Esophagus muscularis mucosa (tissue), 4 donors: ENCODE measurements around the gene SPPL2C. TPM values are rescaled to one million over a fixed set of nuclear protein-coding genes. Genes with fewer than 3 reads are reported as not detected.

Source experiments
- DNase-seq: peaks from one replicate; pipeline ENCODE4 v3.0.0-alpha.2; 2017; ENCODE audit errors: extremely low spot score
- H3K27ac ChIP-seq, 4 donors: fragments of 200-600 bp; sonication (generic); replicated peaks in 1 of 4; 1 replicate in 3 of 4; 2 replicates in 1 of 4; pipeline ENCODE4 v1.5.1; 2016 to 2019; ENCODE audit warnings: mild to moderate bottlenecking in 1 of 4
- H3K27me3 ChIP-seq, 4 donors: fragments of 200-600 bp; sonication (generic); one replicate each; pipeline versions ENCODE4 v1.5.1 to v1.6.0; 2016 to 2019
- H3K36me3 ChIP-seq, 4 donors: fragments of 200-600 bp; sonication (generic); one replicate each; pipeline ENCODE4 v1.5.1; 2016 to 2019
- H3K4me1 ChIP-seq, 4 donors: fragments of 200-600 bp; sonication (generic); one replicate each; pipeline ENCODE4 v1.5.1; 2016 to 2019
- H3K4me3 ChIP-seq, 4 donors: fragments of 200-600 bp; sonication (generic); 1 replicate in 2 of 4; 2 replicates in 2 of 4; pipeline ENCODE4 v1.5.1; 2016 to 2019; ENCODE audit warnings: mild to moderate bottlenecking in 4 of 4, moderate library complexity in 1 of 4
- H3K9me3 ChIP-seq, 4 donors: fragments of 200-600 bp; sonication (generic); 1 replicate in 3 of 4; 2 replicates in 1 of 4; pipeline ENCODE4 v1.5.1; 2016 to 2019
- CTCF ChIP-seq, 3 experiments: fragments of 200-600 bp in 2 of 3; fragments of 450-650 bp in 1 of 3; sonication (generic) in 2 of 3; IDR thresholded peaks; one replicate each; pipeline ENCODE4 v1.5.1; 2017 to 2019; ENCODE audit warnings: antibody characterized with exemption in 3 of 3, mild to moderate bottlenecking in 2 of 3, moderate library complexity in 1 of 3
- EP300 ChIP-seq: sonication (generic); formaldehyde crosslinking; IDR thresholded peaks from one replicate; pipeline ENCODE4 v1.6.1; 2017; ENCODE audit warnings: antibody characterized with exemption
- POLR2A ChIP-seq: fragments of 450-650 bp; IDR thresholded peaks from one replicate; pipeline ENCODE4 v1.6.1; 2017; ENCODE audit warnings: antibody characterized with exemption, moderate library complexity, mild to moderate bottlenecking, low read depth
- POLR2AphosphoS5 ChIP-seq, 2 donors: sonication (generic); formaldehyde crosslinking; IDR thresholded peaks; one replicate each; pipeline ENCODE4 v1.6.1; 2017; ENCODE audit warnings: antibody characterized with exemption in 2 of 2
- WGBS: methylation state at CpG from one replicate; pipeline ENCODE4 v1.1.5; 2018; 5-methylcytosine and 5-hydroxymethylcytosine counted together
- intact Hi-C: fragments of 100-400 bp; cut with DNase I; formaldehyde crosslinking; loops from one replicate; pipeline ENCODE4 v1.15.1; 2023
- total RNA-seq, 4 donors: library from RNA; depleted of rRNA; stranded (reverse); fragments of >200 nt; gene quantifications; one replicate each; pipeline versions ENCODE4 v1.1.0 to v1.2.1, GENCODE V29; 2016

SPPL2C gene
- total RNA-seq = not detected

- WGBS = 88% methylated on average over 12 of the region's 25 CpGs
- Histone ChIP-seq H3K9me3 (no peaks in the 10 kb centered on the region), H3K27me3 (peaks cover 0 to 25% (median 0%) of the 10 kb centered on the region in 4 donors), H3K36me3 (no peaks in the 10 kb centered on the region), H3K27ac (no peak within 1 kb of the TSS), H3K4me3 (no peak within 1 kb of the TSS), H3K4me1 (no peaks in the 10 kb centered on the region)
- TF ChIP-seq CTCF (IDR thresholded peaks at IDR 0.05) (no peak), POLR2AphosphoS5 (IDR thresholded peaks at IDR 0.05) (no peak), POLR2A (no peak), EP300 (no peak)
- no peak for DNase-seq
- intact Hi-C loops = no loop called here
Observed at GRCh38 chr17:45844695-45845375, at the start of gene SPPL2C. TSS of gene SPPL2C (plus strand) at chr17:45844881. CDS start at chr17:45844907, 26 bp downstream.

- no peak for DNase-seq
- 33% methylated on average over 2 of the region's 2 CpGs for WGBS
- intact Hi-C loops = no loop called here
- H3K9me3 ChIP-seq = no peaks in the 10 kb centered on the region
- H3K4me3 ChIP-seq = no peak overlapping the region
- no peaks in the 10 kb centered on the region for H3K4me1 ChIP-seq
- TF ChIP-seq POLR2A (no peak), EP300 (no peak), CTCF (IDR thresholded peaks at IDR 0.05) (no peak)
- H3K36me3 ChIP-seq = no peaks in the 10 kb centered on the region
- H3K27me3 ChIP-seq = peaks cover 0 to 76% (median 8%) of the 10 kb centered on the region in 4 donors
- no peak overlapping the region for H3K27ac ChIP-seq
Observed at GRCh38 chr17:45800816-45801215, 43.9 kb upstream of the SPPL2C start.

- H3K27ac ChIP-seq = no peak overlapping the region
- no peak for TF ChIP-seq CTCF (IDR thresholded peaks at IDR 0.05)
- TF ChIP-seq POLR2A = no peak
- no peak for TF ChIP-seq EP300
- no peak for TF ChIP-seq POLR2AphosphoS5 (IDR thresholded peaks at IDR 0.05)
- intact Hi-C loops = no loop called here
- no peak overlapping the region for H3K4me3 ChIP-seq
- no peak for DNase-seq
- H3K4me1 ChIP-seq = no peaks in the 10 kb centered on the region
- H3K9me3 ChIP-seq = no peaks in the 10 kb centered on the region
- 68% methylated on average over 6 of the region's 8 CpGs for WGBS
- no peaks in the 10 kb centered on the region for H3K36me3 ChIP-seq
- peaks cover 0 to 76% (median 5%) of the 10 kb centered on the region in 4 donors for H3K27me3 ChIP-seq
Observed at GRCh38 chr17:45801421-45801820, 43.3 kb upstream of the SPPL2C start.

- intact Hi-C loops = no loop called here
- Histone ChIP-seq H3K4me1 (no peaks in the 10 kb centered on the region), H3K36me3 (no peaks in the 10 kb centered on the region), H3K4me3 (no peak overlapping the region), H3K9me3 (no peaks in the 10 kb centered on the region), H3K27me3 (peaks cover 0 to 71% (median 3%) of the 10 kb centered on the region in 4 donors), H3K27ac (no peak overlapping the region)
- DNase-seq = no peak
- 89% methylated on average over 1 of the region's 1 CpG for WGBS
- no peak for TF ChIP-seq EP300
- no peak for TF ChIP-seq CTCF (IDR thresholded peaks at IDR 0.05)
- no peak for TF ChIP-seq POLR2AphosphoS5 (IDR thresholded peaks at IDR 0.05)
- TF ChIP-seq POLR2A = no peak
Observed at GRCh38 chr17:45808845-45809244, 35.8 kb upstream of the SPPL2C start.

GRCh38 chr17:45809499-45809898, 35.2 kb upstream of the SPPL2C start:
- Histone ChIP-seq H3K27me3 (peaks cover 0 to 68% (median 3%) of the 10 kb centered on the region in 4 donors), H3K9me3 (no peaks in the 10 kb centered on the region), H3K36me3 (no peaks in the 10 kb centered on the region), H3K4me3 (no peak overlapping the region), H3K27ac (no peak overlapping the region), H3K4me1 (no peaks in the 10 kb centered on the region)
- no peak for DNase-seq
- intact Hi-C loops = no loop called here
- no peak for TF ChIP-seq POLR2A
- no peak for TF ChIP-seq CTCF (IDR thresholded peaks at IDR 0.05)
- TF ChIP-seq POLR2AphosphoS5 (IDR thresholded peaks at IDR 0.05) = no peak
- no peak for TF ChIP-seq EP300
- 69% methylated on average over 6 of the region's 15 CpGs for WGBS
